Left forelimb (tissue), 1 donor: ENCODE results near the gene KAT5.
A peak's percentile ranks its signal among the peaks of the same experiment; 100 is the strongest.
"Not testable (repeated sequence)": the region's sequence is repeated elsewhere in the genome, so short reads cannot be mapped to it uniquely, and the experiment has no call there.

ENCODE experiments used
- DNase-seq: peaks from one replicate; pipeline ENCODE4 v3.0.0-alpha.2; 2018; ENCODE audit warnings: low spot score

The KAT5 gene

GRCh38 chr11:65709661-65710060 lies 2.4 kb upstream of the KAT5 start:
- no peak for DNase-seq

GRCh38 chr11:65710421-65710820 lies 1.6 kb upstream of the KAT5 start:
- DNase-seq = no peak

GRCh38 chr11:65712633-65713076 lies 603 bp downstream of the KAT5 start:
- DNase-seq = no peak

- DNase-seq = no peak
Observed at GRCh38 chr11:65713212-65713969, 1.3 kb downstream of the KAT5 start.

- no peak for DNase-seq
Observed at GRCh38 chr11:65714433-65714832, 2.4 kb downstream of the KAT5 start.

- no peak for DNase-seq
Observed at GRCh38 chr11:65716302-65716701, 4.2 kb downstream of the KAT5 start.

GRCh38 chr11:65716774-65717405 lies 4.8 kb downstream of the KAT5 start:
- no peak for DNase-seq

GRCh38 chr11:65717906-65718305 lies 5.9 kb downstream of the KAT5 start:
- DNase-seq = no peak

- DNase-seq = no peak
Observed at GRCh38 chr11:65718531-65718930, 6.5 kb downstream of the KAT5 start.

- no peak for DNase-seq
Observed at GRCh38 chr11:65718964-65719492, 7.0 kb downstream of the KAT5 start.

GRCh38 chr11:65719871-65720210 lies 7.8 kb downstream of the KAT5 start:
- no peak for DNase-seq

- DNase-seq = peak; percentile 90
Observed at GRCh38 chr11:65720211-65720934, 8.3 kb downstream of the KAT5 start, which contains the start of gene RNASEH2C. TSS of gene RNASEH2C (minus strand) at chr11:65720798. CDS start at chr11:65720758, 40 bp downstream.

- DNase-seq = no peak
Observed at GRCh38 chr11:65722261-65722660, 10.2 kb downstream of the KAT5 start.

- DNase-seq = no peak
Observed at GRCh38 chr11:65726660-65727059, 14.6 kb downstream of the KAT5 start.

GRCh38 chr11:65727865-65728264 lies 15.8 kb downstream of the KAT5 start:
- DNase-seq = no peak

- DNase-seq = no peak
Observed at GRCh38 chr11:65730461-65730860, 18.4 kb downstream of the KAT5 start.

GRCh38 chr11:65735111-65735510 lies 23.1 kb downstream of the KAT5 start:
- not testable (repeated sequence) for DNase-seq

GRCh38 chr11:65736810-65737209 lies 24.8 kb downstream of the KAT5 start:
- DNase-seq = no peak

- DNase-seq = no peak
Observed at GRCh38 chr11:65739022-65739421, 27.0 kb downstream of the KAT5 start.

GRCh38 chr11:65741185-65741584 lies 29.1 kb downstream of the KAT5 start:
- DNase-seq = no peak

- no peak for DNase-seq
Observed at GRCh38 chr11:65742353-65742752, 30.3 kb downstream of the KAT5 start.

- no peak for DNase-seq
Observed at GRCh38 chr11:65743681-65744025, 31.6 kb downstream of the KAT5 start.
